ENCODE results near the gene IQGAP2.

Gene IQGAP2

DNA sequence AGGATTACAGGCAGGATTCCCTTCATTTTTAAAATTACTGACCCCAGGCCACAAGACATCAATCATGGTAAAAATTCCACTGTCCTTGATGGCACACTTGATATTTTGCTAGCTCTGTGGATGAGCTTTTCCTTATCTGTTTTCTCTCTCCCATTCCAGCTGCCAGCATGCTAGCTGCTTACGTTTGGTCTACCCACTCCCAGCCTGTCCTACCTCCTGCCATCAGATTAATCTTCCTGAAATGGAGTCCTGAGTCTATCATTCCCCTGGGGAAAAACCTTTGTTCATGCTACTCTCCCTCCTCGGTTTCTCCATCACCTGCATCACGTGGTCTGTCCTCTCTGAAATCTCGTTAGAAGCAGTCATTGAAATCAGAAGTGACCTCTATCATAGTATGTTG lies 111.2 kb downstream of the IQGAP2 start:
- TF ChIP-seq, protein P1, sequence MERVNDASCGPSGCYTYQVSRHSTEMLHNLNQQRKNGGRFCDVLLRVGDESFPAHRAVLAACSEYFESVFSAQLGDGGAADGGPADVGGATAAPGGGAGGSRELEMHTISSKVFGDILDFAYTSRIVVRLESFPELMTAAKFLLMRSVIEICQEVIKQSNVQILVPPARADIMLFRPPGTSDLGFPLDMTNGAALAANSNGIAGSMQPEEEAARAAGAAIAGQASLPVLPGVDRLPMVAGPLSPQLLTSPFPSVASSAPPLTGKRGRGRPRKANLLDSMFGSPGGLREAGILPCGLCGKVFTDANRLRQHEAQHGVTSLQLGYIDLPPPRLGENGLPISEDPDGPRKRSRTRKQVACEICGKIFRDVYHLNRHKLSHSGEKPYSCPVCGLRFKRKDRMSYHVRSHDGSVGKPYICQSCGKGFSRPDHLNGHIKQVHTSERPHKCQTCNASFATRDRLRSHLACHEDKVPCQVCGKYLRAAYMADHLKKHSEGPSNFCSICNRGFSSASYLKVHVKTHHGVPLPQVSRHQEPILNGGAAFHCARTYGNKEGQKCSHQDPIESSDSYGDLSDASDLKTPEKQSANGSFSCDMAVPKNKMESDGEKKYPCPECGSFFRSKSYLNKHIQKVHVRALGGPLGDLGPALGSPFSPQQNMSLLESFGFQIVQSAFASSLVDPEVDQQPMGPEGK (CRISPR knock-in tag; IDR thresholded peaks at IDR 0.05; ENCODE audit: borderline replicate concordance) = no peak; the same call in 1 of the 2 replicates
- no peak for TF ChIP-seq ZNF565 (CRISPR knock-in tag; conservative IDR thresholded peaks at IDR 0.05; ENCODE audit: low read depth)
- no peak for TF ChIP-seq BACH2 (CRISPR knock-in tag; IDR thresholded peaks at IDR 0.05; ENCODE audit: borderline replicate concordance)
- TF ChIP-seq OSR1 (CRISPR knock-in tag; IDR thresholded peaks at IDR 0.05) = no peak
- TF ChIP-seq ZNF8 (CRISPR knock-in tag; IDR thresholded peaks at IDR 0.05) = no peak
- TF ChIP-seq TCF4 (CRISPR knock-in tag; IDR thresholded peaks at IDR 0.05; ENCODE audit: borderline replicate concordance) = peak; percentile 24; the same call in 1 of the 2 replicates
- TF ChIP-seq SNAI2 (CRISPR knock-in tag; IDR thresholded peaks at IDR 0.05) = no peak
- peak; percentile 89 for TF ChIP-seq ISL1 (CRISPR knock-in tag; IDR thresholded peaks at IDR 0.05)
- TF ChIP-seq, protein P2, sequence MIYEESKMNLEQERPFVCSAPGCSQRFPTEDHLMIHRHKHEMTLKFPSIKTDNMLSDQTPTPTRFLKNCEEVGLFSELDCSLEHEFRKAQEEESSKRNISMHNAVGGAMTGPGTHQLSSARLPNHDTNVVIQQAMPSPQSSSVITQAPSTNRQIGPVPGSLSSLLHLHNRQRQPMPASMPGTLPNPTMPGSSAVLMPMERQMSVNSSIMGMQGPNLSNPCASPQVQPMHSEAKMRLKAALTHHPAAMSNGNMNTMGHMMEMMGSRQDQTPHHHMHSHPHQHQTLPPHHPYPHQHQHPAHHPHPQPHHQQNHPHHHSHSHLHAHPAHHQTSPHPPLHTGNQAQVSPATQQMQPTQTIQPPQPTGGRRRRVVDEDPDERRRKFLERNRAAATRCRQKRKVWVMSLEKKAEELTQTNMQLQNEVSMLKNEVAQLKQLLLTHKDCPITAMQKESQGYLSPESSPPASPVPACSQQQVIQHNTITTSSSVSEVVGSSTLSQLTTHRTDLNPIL (CRISPR knock-in tag; IDR thresholded peaks at IDR 0.05; ENCODE audit: low read depth) = peak; percentile 83
- TF ChIP-seq, protein P3, sequence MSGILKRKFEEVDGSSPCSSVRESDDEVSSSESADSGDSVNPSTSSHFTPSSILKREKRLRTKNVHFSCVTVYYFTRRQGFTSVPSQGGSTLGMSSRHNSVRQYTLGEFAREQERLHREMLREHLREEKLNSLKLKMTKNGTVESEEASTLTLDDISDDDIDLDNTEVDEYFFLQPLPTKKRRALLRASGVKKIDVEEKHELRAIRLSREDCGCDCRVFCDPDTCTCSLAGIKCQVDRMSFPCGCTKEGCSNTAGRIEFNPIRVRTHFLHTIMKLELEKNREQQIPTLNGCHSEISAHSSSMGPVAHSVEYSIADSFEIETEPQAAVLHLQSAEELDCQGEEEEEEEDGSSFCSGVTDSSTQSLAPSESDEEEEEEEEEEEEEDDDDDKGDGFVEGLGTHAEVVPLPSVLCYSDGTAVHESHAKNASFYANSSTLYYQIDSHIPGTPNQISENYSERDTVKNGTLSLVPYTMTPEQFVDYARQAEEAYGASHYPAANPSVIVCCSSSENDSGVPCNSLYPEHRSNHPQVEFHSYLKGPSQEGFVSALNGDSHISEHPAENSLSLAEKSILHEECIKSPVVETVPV (CRISPR knock-in tag; IDR thresholded peaks at IDR 0.05) = no peak
- TF ChIP-seq ZC3H10 (CRISPR knock-in tag; IDR thresholded peaks at IDR 0.05) = no peak
- TF ChIP-seq ESRRG (CRISPR knock-in tag; IDR thresholded peaks at IDR 0.05) = no peak
- TF ChIP-seq, protein P4, sequence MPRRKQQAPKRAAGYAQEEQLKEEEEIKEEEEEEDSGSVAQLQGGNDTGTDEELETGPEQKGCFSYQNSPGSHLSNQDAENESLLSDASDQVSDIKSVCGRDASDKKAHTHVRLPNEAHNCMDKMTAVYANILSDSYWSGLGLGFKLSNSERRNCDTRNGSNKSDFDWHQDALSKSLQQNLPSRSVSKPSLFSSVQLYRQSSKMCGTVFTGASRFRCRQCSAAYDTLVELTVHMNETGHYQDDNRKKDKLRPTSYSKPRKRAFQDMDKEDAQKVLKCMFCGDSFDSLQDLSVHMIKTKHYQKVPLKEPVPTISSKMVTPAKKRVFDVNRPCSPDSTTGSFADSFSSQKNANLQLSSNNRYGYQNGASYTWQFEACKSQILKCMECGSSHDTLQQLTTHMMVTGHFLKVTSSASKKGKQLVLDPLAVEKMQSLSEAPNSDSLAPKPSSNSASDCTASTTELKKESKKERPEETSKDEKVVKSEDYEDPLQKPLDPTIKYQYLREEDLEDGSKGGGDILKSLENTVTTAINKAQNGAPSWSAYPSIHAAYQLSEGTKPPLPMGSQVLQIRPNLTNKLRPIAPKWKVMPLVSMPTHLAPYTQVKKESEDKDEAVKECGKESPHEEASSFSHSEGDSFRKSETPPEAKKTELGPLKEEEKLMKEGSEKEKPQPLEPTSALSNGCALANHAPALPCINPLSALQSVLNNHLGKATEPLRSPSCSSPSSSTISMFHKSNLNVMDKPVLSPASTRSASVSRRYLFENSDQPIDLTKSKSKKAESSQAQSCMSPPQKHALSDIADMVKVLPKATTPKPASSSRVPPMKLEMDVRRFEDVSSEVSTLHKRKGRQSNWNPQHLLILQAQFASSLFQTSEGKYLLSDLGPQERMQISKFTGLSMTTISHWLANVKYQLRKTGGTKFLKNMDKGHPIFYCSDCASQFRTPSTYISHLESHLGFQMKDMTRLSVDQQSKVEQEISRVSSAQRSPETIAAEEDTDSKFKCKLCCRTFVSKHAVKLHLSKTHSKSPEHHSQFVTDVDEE (CRISPR knock-in tag; IDR thresholded peaks at IDR 0.05) = peak; percentile 68; the same call in 1 of the 2 replicates
- TF ChIP-seq ZNF70 (CRISPR knock-in tag; IDR thresholded peaks at IDR 0.05) = no peak
- no peak for TF ChIP-seq ZFP30 (CRISPR knock-in tag; IDR thresholded peaks at IDR 0.05)
- TF ChIP-seq, protein P5, sequence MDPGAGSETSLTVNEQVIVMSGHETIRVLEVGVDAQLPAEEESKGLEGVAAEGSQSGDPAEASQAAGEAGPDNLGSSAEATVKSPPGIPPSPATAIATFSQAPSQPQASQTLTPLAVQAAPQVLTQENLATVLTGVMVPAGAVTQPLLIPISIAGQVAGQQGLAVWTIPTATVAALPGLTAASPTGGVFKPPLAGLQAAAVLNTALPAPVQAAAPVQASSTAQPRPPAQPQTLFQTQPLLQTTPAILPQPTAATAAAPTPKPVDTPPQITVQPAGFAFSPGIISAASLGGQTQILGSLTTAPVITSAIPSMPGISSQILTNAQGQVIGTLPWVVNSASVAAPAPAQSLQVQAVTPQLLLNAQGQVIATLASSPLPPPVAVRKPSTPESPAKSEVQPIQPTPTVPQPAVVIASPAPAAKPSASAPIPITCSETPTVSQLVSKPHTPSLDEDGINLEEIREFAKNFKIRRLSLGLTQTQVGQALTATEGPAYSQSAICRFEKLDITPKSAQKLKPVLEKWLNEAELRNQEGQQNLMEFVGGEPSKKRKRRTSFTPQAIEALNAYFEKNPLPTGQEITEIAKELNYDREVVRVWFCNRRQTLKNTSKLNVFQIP (CRISPR knock-in tag; IDR thresholded peaks at IDR 0.05; ENCODE audit: borderline replicate concordance, low read depth) = no peak
- TF ChIP-seq CSDC2 (CRISPR knock-in tag; IDR thresholded peaks at IDR 0.05) = peak; percentile 84; the same call in 1 of the 2 replicates
- TF ChIP-seq TOX (CRISPR knock-in tag; IDR thresholded peaks at IDR 0.05; ENCODE audit: borderline replicate concordance) = no peak
- TF ChIP-seq PPARA (CRISPR knock-in tag; IDR thresholded peaks at IDR 0.05; ENCODE audit: borderline replicate concordance) = no peak
- TF ChIP-seq RARB (CRISPR knock-in tag; IDR thresholded peaks at IDR 0.05) = no peak
- 0 out of 2 replicates have a peak, but pooled peaks have one; percentile 63 for TF ChIP-seq ZFP3 (CRISPR knock-in tag; IDR thresholded peaks at IDR 0.05)
- no peak for TF ChIP-seq ARNTL (CRISPR knock-in tag; IDR thresholded peaks at IDR 0.05; ENCODE audit: borderline replicate concordance, low read depth)
- no peak for TF ChIP-seq GLIS3 (CRISPR knock-in tag; IDR thresholded peaks at IDR 0.05)
- ATAC-seq = peak; percentile 55

DNA sequence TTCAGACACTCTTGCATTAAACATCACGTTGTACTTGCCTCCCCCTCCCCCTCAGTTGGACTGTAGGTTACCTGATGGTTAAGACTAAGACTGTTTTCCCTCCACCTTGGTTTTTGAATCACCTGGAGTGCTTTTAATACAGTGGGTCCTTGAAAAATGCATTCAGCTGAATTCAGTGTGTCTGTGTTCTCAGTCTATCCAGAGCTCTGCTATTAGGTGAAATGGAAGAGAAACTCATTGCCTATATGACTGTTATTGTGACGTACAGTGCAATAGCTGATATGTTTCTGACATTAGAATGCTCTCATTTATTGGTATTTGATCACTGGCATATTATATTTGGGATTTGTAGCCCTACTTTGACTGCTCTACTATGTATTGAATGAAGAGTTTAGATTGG lies 111.6 kb downstream of the IQGAP2 start:
- ATAC-seq = no peak; the same call in 2 of the 3 replicates
- TF ChIP-seq OSR1 (CRISPR knock-in tag; IDR thresholded peaks at IDR 0.05) = no peak
- TF ChIP-seq, protein P3 (CRISPR knock-in tag; IDR thresholded peaks at IDR 0.05) = no peak
- TF ChIP-seq SNAI2 (CRISPR knock-in tag; IDR thresholded peaks at IDR 0.05) = no peak
- TF ChIP-seq, protein P5 (CRISPR knock-in tag; IDR thresholded peaks at IDR 0.05; ENCODE audit: borderline replicate concordance, low read depth) = no peak
- TF ChIP-seq, protein P4 (CRISPR knock-in tag; IDR thresholded peaks at IDR 0.05) = no peak
- no peak for TF ChIP-seq ISL1 (CRISPR knock-in tag; IDR thresholded peaks at IDR 0.05)
- no peak for TF ChIP-seq BACH2 (CRISPR knock-in tag; IDR thresholded peaks at IDR 0.05; ENCODE audit: borderline replicate concordance)

All from SK-N-SH treated with all-trans-retinoic acid at 6 μM for 48 hours (cell line).